ENCODE measurements around the gene CNPY4.

Gene CNPY4

DNA sequence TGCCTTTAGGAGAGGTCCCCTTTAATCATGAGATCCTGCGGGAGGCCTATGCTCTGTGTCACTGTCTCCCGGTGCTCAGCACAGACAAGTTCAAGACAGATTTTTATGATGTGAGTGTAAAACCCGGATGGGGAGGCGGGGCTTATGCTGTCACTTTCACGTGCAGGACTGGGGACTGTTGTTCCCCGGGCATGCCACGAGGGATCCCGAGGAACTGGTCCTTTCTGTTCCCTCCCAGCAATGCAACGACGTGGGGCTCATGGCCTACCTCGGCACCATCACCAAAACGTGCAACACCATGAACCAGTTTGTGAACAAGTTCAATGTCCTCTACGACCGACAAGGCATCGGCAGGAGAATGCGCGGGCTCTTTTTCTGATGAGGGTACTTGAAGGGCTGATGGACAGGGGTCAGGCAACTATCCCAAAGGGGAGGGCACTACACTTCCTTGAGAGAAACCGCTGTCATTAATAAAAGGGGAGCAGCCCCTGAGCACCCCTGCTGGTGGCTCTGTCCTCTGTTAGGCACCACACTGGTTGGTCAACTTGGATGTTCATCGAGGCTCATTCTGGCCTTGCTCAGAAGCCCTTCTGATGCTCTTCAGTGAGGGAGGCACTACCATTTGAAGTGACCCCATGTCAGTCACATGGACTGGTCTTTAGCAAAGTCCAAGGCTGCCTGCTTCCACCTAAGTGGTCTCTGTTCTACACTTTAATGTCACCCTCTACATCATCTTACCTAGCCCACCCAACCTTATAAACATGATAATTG, 27.8 kb upstream of the CNPY4 start:
- no peak for DNase-seq

DNA sequence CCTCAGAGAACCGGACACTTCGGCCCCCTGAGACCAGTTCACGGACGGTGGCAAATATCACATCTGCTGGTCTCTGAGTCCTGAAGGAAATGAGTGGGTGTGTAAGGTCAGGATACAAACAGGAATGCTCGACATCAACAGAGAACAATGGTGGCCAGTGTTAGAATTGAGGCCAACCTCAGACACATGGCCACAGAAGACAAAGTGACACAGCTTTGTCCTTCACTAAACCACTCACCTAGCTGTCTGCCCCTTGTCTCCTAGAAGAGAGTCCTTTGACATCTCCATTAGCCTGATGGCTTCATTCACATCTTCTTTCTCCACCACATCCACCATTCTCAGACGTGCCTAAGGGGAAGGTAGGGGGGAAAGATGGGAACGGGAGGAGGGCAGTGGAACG, 26.4 kb upstream of the CNPY4 start:
- DNase-seq: no peak

DNA sequence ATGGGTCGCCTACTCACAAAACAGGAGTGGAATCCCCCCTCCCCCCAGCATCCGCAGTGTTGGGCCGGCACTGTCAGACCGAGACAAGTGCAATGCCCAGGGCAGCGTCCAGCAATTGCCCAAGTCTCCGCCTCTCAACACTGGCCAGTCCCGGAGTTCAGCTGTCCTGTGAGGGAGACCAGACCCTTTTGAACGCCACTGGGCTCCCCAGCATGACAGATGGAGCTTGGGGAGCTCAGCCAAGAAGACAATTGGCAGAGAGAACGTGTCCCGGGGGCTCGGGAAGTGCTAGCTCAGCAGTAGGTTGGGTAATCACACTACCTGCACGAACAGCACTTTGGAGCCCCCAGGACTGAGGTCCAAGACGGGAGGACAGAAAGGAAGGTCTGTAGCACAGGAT, 25.9 kb upstream of the CNPY4 start:
- DNase-seq: no peak

DNA sequence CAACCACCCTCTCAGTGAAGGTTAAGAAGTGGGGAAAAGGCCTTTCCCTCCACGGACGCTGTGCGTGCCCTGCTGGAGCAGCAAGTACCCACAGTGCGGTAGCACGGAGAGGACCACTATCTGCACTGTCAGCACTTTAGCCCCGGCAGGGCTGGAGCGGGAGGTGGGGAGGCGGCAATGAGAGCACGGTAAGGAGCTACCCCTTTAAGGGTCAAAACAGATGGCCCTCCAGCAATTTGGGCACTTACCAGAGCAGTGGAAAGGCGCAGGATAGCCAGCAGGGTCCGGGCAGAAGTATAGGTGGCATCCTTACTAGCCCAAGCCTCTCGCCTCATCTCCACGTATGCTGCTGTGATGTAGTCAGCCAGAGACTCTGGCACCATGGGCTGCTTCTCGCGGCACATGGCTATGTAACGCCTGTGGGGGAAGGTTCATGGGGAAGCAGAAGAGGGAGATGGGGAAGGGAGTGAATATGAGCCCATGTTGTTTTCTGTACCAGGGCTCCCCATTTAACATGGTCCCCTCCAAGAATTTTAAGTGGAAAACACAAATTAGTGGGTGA, 25.4 kb upstream of the CNPY4 start:
- DNase-seq: no peak

DNA sequence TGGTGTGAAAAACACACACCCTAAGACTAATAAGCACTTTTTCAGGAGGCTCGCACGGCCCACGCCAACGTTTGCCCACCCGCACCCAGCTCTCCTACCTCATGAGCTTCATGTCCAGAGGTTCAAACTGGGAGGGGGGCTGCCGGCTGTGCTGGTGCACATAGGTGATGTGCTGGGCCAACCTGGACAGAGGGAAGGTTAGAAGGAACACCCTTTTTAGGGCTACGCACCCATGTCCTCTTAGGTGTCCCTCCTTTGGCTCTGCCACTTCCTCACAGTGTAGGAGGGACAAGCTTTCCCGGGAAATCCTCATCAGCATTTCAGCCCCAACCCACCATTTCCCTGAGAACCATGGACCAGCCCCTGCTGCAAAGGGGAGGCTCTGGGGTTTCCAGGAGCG, 24.1 kb upstream of the CNPY4 start:
- no peak for DNase-seq

DNA sequence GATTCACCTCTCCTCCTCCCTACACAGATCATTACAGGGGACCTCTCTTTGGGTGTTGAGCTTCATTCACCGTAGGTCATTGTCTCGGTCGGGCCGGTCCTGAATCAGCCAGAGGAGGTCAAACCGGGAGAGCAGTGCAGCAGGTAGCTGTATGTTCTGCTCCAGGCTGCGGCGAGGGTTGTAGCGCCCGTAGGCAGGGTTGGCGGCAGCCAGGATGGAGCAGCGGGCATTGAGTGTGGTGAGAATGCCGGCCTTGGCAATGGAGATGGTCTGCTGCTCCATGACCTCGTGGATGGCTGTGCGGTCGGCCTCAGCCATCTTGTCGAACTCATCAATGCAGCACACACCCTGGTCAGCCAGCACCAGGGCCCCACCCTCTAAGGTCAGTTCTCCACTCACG, 23.7 kb upstream of the CNPY4 start:
- DNase-seq: no peak

DNA sequence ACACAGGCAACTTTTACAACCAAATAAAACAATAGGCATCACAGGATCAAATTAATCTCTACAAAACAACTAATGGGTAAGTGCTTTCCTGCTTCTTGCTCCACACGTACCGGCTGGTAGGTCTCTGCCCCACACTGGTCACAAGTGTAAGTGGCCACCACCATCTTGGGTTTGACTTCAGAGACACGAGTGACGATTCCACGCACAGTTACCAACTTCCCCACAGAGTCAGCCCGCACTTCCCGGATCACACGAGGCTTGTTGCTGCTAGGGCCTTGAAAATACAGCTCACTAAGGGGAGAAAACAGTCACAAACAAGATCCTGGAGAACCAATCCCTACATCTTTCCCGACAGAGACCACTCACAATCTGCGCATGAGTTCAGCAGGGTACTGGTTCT, 20.5 kb upstream of the CNPY4 start:
- DNase-seq: no peak

DNA sequence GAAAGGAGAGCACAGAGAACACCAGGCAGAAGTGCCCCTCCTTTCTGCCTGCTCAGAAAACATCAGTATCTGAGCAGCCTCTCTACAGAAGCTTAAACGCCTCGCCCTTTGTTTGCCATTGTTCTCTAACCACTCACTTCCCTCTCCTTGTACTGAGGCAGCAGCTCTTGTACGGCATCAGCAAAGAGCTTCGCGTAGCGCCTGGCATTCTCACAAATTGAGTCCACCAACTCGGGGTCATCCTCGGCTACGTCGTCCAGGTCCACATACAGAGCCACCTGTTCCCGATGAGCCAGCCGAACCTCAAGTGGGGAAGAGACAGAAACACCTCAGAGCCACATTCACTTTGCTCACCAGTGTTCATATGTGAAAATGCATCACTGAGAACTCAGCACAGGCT, 20.0 kb upstream of the CNPY4 start:
- no peak for DNase-seq

DNA sequence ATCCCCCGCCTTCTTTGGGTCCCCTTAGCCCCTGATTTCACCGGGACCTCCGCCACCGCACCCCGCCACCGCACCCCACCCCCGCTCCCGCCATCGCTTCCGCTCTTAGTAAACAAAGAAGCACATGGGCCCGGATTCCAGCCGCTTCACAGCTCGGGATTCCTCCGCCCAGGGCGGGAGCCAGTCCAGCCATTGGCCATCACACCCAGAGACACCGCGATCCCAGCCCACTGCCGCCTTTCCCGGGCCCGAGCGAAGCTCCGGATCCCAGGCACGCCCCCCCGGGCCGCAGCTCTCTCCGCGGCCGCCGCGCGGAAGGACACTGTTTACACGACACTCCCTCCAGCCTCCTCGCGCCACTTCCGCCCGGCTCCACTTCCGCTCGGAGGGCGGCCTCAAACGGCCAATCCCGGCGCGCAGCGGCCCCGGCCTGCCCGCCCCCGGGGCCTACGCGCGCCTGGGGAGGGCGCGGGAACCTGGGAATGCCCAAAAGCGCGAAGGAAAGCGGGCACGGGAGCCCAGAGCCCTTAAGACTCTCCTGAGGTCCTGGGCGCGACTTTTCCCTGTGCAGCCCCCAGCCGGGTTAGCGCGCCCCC, 18.9 kb upstream of the CNPY4 start:
- DNase-seq: peak; percentile 68 to 75

DNA sequence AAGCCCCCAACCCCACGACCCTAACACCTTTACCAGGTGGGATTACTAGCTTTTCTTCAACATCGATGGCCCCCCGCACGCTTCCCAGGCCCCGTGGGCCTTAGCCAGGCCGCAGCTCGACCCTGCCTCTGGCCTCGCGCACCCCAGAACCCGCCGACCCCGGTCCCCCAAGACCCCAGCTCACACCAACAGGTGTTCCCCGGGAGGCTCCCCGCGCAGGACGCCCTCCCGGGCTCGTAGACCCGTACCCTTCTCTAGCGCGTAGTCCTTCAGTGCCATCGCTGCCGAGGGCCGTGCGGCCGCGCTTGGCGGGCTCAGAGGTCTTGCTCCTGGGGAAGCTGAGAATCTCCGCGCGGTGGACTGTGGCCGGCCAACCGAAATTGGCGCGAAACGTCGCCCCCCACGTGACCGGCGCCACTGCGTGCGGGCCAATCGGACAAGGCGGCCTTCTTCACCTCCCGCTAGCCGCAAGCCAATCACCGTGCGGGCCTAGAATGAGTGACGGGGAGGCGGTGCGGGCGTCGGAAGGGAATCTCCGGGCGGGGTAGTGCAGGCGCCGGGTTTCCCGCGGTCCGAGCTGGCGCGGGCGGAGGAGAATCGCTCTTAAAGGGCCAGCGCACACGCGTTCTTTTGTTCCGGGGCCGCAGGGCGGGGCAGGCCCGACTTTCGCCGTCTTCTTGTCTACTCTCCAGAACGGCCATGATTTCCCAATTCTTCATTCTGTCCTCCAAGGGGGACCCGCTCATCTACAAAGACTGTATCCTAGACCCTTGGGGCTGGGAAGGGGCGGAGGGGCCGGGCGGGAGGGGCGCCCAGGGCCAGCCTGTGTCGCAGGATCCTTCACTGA, 18.2 kb upstream of the CNPY4 start, which contains the start of the genes AP4M1 and MCM7:
Gene AP4M1, plus strand, starts transcription at position 628 of the 847 bp plus-strand sequence. Its CDS starts 72 bp downstream, at position 700.
Gene MCM7, minus strand, starts transcription at position 382 of the 847 bp plus-strand sequence. Its CDS starts 103 bp downstream, at position 279.
- peak; percentile 94 to 97 for DNase-seq

DNA sequence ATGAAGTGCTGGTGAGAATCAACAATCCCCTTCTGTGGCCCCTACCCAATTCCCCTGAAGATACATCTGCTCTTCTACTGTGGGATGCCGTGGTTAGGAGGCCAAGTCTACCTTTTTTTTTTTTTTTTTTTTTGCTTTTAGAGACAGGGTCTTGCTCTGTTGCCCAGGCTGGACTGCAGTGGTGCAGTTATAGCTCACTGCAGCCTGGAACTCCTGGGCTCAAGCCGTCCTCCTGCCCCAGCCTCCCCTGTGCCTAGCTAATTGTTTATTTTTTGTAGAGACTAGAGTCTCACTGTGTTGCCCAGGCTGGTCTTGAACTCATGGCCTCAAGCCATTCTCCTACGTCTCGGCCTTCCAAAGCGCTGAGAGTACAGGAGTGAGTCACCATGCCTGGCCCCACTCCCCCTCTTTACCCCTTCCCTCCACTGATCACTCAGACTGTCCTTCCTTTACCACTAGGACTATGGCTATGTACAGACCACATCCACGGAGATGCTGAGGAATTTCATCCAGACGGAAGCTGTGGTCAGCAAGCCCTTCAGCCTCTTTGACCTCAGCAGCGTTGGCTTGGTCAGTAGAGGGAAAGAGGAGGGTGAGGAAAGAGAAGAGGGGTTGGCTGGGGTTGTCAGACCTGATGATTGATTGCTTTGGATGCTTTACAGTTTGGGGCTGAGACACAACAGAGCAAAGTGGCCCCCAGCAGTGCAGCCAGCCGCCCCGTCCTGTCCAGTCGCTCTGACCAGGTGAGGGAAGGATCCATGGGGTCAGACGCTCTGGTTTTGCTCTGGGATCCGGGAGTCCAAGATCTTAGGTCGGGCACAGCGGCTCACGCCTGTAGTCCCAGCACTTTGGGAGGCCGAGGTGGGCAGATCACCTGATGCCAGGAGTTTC, 16.2 kb upstream of the CNPY4 start:
- DNase-seq: no peak

DNA sequence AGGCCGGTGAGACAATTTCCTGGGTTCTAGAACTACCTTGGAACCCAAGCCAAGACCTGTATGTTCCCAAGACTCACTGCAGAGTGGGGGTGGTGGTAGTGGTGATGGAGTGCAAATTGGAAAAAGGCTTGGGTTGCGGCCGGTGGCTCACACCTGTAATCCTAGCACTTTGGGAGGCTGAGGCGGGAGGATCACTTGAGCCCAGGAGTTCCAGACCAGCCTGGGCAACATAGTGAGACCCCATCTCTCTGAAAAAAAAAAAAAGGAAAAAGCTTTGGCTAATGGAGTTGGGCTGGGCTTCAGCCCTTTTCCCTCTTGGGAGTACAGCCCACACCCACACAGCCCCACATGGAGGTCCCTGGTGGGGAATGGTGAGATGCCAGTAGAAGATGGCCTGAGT, 13.9 kb upstream of the CNPY4 start:
- DNase-seq: no peak

DNA sequence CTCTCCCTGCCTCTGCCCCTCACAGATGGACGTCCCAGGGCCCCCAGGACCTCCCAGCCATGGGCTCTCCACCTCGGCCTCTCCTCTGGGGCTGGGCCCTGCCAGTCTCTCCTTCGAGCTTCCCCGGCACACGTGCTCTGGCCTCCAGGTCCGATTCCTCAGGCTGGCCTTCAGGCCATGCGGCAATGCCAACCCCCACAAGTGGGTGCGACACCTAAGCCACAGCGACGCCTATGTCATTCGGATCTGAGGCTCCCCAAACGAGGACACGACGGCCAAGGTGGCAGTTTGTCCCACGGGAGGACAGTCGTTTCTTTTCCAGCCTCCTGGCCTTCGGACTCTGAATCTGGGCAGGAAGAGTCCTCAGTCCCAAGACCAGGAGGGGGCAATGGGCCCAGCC, 12.8 kb upstream of the CNPY4 start:
- DNase-seq: no peak

DNA sequence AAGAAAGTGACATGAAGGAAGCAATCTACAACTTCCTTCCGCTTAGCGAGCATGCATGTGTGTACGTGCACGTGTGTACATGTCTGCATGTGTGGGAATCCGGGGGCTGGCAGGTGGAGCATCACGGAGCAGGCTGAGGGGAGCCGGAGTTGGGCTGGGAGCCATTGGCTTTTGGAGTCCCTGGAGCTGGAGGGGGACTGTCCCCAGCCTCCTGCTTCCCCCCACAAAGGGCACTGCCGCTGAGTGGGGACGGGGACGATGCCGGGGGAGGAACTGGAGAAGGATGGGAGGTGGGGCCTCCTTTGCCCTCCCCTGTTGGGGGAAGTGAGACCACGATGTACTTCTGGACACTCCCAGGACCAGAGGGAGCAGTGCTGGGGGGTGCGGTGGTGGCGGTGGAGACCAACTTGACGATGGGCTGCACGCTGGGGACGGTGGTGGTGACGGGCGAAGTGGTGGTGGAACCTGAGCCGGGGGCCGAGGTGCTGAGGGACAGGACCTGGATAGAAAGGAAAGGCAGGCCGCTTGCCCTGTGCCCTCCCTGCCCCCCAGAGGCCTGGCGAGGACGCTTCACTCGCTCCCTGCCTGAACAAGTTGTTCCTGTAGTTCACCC, 12.2 kb upstream of the CNPY4 start:
- DNase-seq: no peak

DNA sequence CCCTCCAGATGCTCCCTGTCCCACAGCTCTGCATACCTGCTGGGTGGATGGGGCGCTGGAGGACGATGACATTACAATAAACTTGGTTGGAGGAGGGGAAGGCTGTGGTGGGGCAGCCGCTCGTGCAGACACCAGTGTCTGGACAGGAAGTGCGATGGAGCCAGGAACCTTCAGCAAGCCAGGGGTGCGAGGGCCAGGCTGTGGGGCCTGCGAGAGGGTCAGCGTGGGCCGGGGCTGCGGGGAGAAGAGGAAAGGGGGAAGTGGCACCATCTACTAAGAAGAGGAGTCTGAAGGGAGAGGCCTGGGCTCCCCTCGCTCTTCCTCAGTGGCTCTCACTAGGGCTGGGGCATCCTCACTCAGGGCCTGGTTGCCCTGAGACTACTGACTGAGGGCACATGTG, 11.5 kb upstream of the CNPY4 start:
- DNase-seq: no peak

DNA sequence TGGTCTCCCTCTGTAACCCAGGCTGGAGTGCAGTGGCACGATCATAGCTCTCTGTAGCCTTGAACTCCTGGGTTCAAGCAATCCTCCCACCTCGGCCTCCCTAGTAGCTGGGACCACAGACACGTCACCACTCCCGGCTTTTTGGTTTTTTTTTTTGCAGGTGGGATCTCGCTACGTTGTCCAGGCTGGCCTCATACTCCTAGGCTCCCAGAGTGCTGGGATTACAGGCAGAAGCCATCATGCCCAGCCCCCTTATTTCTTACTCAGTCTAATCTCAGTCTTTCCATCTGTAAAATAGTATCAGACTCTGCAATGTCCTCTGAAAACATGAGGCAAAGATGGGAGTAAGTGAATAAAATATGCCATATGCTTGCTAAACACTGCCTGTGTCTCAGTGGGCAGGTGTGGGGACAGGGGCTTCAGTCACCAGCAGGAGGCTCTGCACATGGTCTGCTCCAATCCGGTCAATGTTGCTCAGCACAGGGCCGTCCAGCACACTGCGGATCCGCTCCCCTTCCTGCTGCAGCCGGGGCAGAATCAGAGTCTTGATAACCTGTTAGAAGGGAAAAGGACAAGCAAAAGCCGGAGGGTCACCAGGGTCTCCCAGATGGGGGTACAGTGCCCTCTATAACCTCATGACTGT, 9.8 kb upstream of the CNPY4 start:
- no peak for DNase-seq

DNA sequence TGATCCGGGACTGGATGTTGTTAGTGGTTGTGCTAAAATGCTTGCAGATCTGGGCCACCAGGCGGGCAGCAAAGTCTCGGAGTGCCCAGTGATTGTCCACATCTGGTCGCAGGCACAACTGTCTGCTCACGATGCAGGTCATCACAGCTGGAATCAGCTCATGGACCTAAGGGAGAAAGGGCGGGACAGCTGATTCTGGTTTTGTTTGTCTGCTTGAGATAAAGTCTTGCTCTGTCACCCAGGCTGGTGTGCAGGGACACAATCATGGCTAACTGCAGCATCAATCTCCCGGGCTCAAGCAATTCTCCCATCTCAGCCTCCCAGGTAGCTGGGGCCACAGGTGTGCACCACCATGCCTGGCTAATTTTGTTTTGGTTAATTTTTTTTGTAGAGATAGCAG, 8.3 kb upstream of the CNPY4 start:
- no peak for DNase-seq

DNA sequence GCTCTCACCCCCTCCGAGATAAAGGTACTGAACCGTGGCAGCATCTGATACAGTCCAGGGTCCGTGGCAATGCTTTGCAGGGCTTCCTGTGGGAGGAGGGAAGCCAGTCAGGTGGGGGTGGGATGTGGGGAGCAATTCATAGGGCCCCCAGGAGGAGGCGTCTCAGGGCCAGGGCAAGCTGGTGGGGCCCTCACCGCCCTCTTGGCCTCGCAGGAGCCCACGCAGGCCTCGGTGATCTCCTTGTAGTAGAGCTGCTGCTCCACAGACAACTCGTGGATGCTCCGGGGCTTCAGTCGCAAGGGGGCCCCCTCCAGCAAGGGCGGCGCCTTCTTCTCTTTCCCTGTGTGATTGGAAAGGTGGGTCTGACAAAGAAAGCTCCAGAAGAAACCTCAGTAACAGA, 7.5 kb upstream of the CNPY4 start:
- DNase-seq: no peak

DNA sequence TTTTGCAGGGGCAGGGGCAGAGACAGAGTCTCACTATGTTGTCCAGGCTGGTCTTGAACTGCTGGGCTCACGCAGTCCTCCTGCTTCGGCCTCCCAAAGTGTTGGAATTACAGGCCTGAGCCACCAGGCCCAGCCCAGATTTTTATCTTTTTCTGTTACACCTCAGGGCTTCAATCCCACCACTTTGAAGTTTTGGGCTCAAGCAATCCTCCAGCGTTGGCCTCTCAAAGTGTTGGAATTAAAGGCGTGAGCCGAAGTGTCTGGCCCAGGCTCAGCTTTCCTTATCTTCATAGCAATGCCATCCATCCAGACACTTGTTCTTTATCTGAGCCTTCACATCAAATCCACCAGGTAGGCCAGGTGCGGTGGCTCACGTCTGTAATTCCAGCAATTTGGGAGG, 4.4 kb upstream of the CNPY4 start:
- DNase-seq: no peak

DNA sequence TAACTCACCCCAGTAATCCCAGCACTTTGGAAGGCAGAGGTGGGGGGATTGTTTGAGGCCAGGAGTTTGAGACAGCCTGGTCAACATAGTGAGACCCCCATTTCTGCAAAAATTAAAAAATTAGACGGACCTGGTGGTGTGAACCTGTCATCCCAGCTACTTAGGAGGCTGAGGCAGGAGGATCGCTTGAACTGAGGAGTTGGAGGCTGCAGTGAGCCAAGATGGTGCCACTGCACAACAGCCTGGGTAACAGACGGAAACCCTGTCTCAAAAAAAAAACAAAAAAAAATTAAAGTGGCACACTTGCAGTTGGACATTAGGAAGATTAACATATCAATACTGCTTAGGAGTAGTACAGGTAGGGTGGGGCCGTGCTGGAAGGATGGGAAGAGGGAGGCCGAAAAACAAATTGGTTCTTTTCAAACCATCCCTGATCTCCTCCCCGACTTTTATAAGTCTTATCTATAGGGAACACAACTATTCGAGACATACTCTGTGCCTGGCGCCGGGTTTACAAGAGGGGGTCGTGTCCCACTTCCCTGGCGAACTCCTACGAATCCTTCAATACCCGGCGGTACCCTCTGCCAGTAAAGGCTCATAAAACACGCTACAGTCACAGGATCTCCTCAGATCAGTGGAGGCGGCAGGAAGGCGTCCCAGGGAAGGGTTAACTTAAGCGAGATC, 904 bp upstream of the CNPY4 start:
- DNase-seq: no peak

Measured in AML-193 (cell line).